ENCODE data around the gene TP53RK.

TP53RK gene

GRCh38 chr20:46637427-46638133 lies 51.7 kb downstream of the TP53RK start:
- H3K4me3 ChIP-seq (ENCODE audit: low read depth, low read length): no peak overlapping the region
- DNase-seq: no peak
- no peak for TF ChIP-seq CTCF (IDR thresholded peaks at IDR 0.05; ENCODE audit: low read depth, low read length)
- no peaks in the 10 kb centered on the region for H3K9me3 ChIP-seq (ENCODE audit: severe bottlenecking)
- H3K36me3 ChIP-seq: no peaks in the 10 kb centered on the region
- H3K27ac ChIP-seq: no peak overlapping the region
- H3K27me3 ChIP-seq (ENCODE audit: insufficient read depth, low read depth, severe bottlenecking): no peaks in the 10 kb centered on the region

GRCh38 chr20:46637020-46637419 lies 52.2 kb downstream of the TP53RK start:
- Histone ChIP-seq H3K27ac (no peak overlapping the region), H3K9me3 (ENCODE audit: severe bottlenecking) (no peaks in the 10 kb centered on the region), H3K27me3 (ENCODE audit: insufficient read depth, low read depth, severe bottlenecking) (no peaks in the 10 kb centered on the region), H3K4me3 (ENCODE audit: low read depth, low read length) (no peak overlapping the region), H3K36me3 (no peaks in the 10 kb centered on the region)
- TF ChIP-seq CTCF (IDR thresholded peaks at IDR 0.05; ENCODE audit: low read depth, low read length): no peak
- DNase-seq: no peak

GRCh38 chr20:46636514-46636913 lies 52.7 kb downstream of the TP53RK start:
- no peak overlapping the region for H3K27ac ChIP-seq
- H3K27me3 ChIP-seq (ENCODE audit: insufficient read depth, low read depth, severe bottlenecking): no peaks in the 10 kb centered on the region
- H3K9me3 ChIP-seq (ENCODE audit: severe bottlenecking): no peaks in the 10 kb centered on the region
- TF ChIP-seq CTCF (IDR thresholded peaks at IDR 0.05; ENCODE audit: low read depth, low read length): no peak
- no peak overlapping the region for H3K4me3 ChIP-seq (ENCODE audit: low read depth, low read length)
- DNase-seq: no peak
- no peaks in the 10 kb centered on the region for H3K36me3 ChIP-seq

- Histone ChIP-seq H3K27me3 (ENCODE audit: insufficient read depth, low read depth, severe bottlenecking) (no peaks in the 10 kb centered on the region), H3K9me3 (ENCODE audit: severe bottlenecking) (no peaks in the 10 kb centered on the region), H3K4me3 (ENCODE audit: low read depth, low read length) (no peak overlapping the region), H3K36me3 (no peaks in the 10 kb centered on the region), H3K27ac (no peak overlapping the region)
- no peak for DNase-seq
- TF ChIP-seq CTCF (IDR thresholded peaks at IDR 0.05; ENCODE audit: low read depth, low read length): no peak
Observed at GRCh38 chr20:46635514-46636136, 53.6 kb downstream of the TP53RK start.

GRCh38 chr20:46634528-46634927 lies 54.7 kb downstream of the TP53RK start:
- Histone ChIP-seq H3K27me3 (ENCODE audit: insufficient read depth, low read depth, severe bottlenecking) (no peaks in the 10 kb centered on the region), H3K27ac (no peak overlapping the region), H3K36me3 (no peaks in the 10 kb centered on the region), H3K4me3 (ENCODE audit: low read depth, low read length) (no peak overlapping the region), H3K9me3 (ENCODE audit: severe bottlenecking) (no peaks in the 10 kb centered on the region)
- no peak for TF ChIP-seq CTCF (IDR thresholded peaks at IDR 0.05; ENCODE audit: low read depth, low read length)
- no peak for DNase-seq
